Prostate gland (tissue), 2 donors: ENCODE data around the gene PRMT7.

ENCODE experiments used
- POLR2AphosphoS5 ChIP-seq: sonication (generic); formaldehyde crosslinking; IDR thresholded peaks from one replicate; pipeline ENCODE4 v1.6.1; 2017; ENCODE audit warnings: antibody characterized with exemption
- TF ChIP-seq, protein P1 (sequence below), 4 experiments: fragments of 200-600 bp in 2 of 4; fragments of 450-650 bp in 2 of 4; sonication (generic) in 2 of 4; IDR thresholded peaks; 1 replicate in 3 of 4; 2 replicates in 1 of 4; pipeline ENCODE4 v1.5.1; 2016 to 2019; ENCODE audit warnings: antibody characterized with exemption in 4 of 4, mild to moderate bottlenecking in 2 of 4, moderate library complexity in 2 of 4

DNA sequence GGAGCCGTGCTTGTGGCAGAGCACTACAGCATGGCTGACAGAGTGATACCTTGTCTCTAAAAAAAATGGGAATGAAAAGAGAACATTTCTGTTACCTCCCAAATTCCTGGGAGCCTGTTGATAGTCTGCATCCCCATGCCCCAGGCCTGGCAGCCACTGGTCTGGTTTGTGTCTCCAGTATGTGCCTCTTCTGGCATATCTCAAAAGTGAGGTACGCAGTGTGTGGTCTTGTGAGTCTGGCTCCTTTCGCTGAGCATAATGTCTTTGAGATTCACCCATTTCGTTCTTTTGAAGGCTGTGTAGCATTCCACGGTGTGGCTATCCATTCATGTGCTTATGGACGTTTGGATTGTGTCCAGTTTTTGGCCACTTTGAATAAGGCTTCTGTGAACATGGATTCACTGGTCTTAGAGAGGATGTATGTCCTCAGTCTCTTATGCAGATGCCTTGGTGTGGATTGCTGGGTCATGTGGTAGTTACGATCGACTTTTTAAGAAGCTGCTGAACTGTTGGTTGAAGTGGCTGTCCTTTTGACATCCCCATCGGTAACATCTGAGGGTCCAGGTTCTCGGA is 39.1 kb downstream of the PRMT7 start:
- TF ChIP-seq, protein P1, sequence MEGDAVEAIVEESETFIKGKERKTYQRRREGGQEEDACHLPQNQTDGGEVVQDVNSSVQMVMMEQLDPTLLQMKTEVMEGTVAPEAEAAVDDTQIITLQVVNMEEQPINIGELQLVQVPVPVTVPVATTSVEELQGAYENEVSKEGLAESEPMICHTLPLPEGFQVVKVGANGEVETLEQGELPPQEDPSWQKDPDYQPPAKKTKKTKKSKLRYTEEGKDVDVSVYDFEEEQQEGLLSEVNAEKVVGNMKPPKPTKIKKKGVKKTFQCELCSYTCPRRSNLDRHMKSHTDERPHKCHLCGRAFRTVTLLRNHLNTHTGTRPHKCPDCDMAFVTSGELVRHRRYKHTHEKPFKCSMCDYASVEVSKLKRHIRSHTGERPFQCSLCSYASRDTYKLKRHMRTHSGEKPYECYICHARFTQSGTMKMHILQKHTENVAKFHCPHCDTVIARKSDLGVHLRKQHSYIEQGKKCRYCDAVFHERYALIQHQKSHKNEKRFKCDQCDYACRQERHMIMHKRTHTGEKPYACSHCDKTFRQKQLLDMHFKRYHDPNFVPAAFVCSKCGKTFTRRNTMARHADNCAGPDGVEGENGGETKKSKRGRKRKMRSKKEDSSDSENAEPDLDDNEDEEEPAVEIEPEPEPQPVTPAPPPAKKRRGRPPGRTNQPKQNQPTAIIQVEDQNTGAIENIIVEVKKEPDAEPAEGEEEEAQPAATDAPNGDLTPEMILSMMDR (IDR thresholded peaks at IDR 0.05), result no peak
- no peak for TF ChIP-seq POLR2AphosphoS5
